KMS-11 (cell line): Measurements from ENCODE around the gene PTPRT.

Experiments
- H2AFZ ChIP-seq: fragments of 200-600 bp; sonication (generic); 2 replicates; pipeline ENCODE4 v1.6.1; 2016; ENCODE audit warnings: antibody characterized with exemption, mixed run types, low read depth
- H3K27ac ChIP-seq: fragments of 200-600 bp; sonication (generic); 2 replicates; pipeline ENCODE4 v1.6.1; 2016; ENCODE audit warnings: mild to moderate bottlenecking, mixed run types
- H3K27me3 ChIP-seq: fragments of 200-600 bp; sonication (generic); 2 replicates; pipeline ENCODE4 v1.6.1; 2017; ENCODE audit warnings: mild to moderate bottlenecking, low read depth, mixed run types, moderate library complexity; ENCODE audit not compliant: insufficient read depth
- H3K36me3 ChIP-seq: fragments of 200-600 bp; sonication (generic); 2 replicates; pipeline ENCODE4 v1.6.1; 2017; ENCODE audit warnings: mild to moderate bottlenecking, mixed run types; ENCODE audit not compliant: insufficient read depth
- H3K4me1 ChIP-seq: fragments of 200-600 bp; sonication (generic); 2 replicates; pipeline ENCODE4 v1.6.1; 2016; ENCODE audit warnings: mild to moderate bottlenecking, low read depth, mixed run types; ENCODE audit not compliant: poor library complexity, severe bottlenecking
- H3K4me2 ChIP-seq: fragments of 200-600 bp; sonication (generic); 2 replicates; pipeline ENCODE4 v1.7.0; 2016; ENCODE audit warnings: mild to moderate bottlenecking, mixed run types
- H3K4me3 ChIP-seq: fragments of 200-600 bp; sonication (generic); IDR thresholded peaks from 2 replicates; pipeline ENCODE4 v1.6.1; 2017; ENCODE audit warnings: low read depth, low read length, mixed read lengths; ENCODE audit not compliant: insufficient read depth
- H3K79me2 ChIP-seq: fragments of 200-600 bp; sonication (generic); 2 replicates; pipeline ENCODE4 v1.6.1; 2016; ENCODE audit warnings: low read depth, mixed run types; ENCODE audit not compliant: insufficient read depth
- H3K9ac ChIP-seq: fragments of 200-600 bp; sonication (generic); 2 replicates; pipeline ENCODE4 v1.6.1; 2016; ENCODE audit warnings: mild to moderate bottlenecking, mixed run types
- H4K20me1 ChIP-seq: fragments of 200-600 bp; sonication (generic); 2 replicates; pipeline ENCODE4 v1.6.1; 2016; ENCODE audit warnings: mild to moderate bottlenecking, mixed run types; ENCODE audit not compliant: insufficient read depth
- TF ChIP-seq, protein P1 (sequence below): fragments of 200-600 bp; sonication (generic); conservative IDR thresholded peaks from 2 replicates; pipeline ENCODE4 v1.6.1; 2017; ENCODE audit warnings: low read depth, mild to moderate bottlenecking, antibody characterized with exemption, low read length, moderate library complexity, mixed read lengths

PTPRT gene

GRCh38 chr20:42721923-42722322, 467.8 kb downstream of the PTPRT start:
- no peaks in the 10 kb centered on the region for H3K36me3 ChIP-seq
- no peak overlapping the region for H3K27ac ChIP-seq
- H3K4me2 ChIP-seq, result no peak overlapping the region
- TF ChIP-seq, protein P1, sequence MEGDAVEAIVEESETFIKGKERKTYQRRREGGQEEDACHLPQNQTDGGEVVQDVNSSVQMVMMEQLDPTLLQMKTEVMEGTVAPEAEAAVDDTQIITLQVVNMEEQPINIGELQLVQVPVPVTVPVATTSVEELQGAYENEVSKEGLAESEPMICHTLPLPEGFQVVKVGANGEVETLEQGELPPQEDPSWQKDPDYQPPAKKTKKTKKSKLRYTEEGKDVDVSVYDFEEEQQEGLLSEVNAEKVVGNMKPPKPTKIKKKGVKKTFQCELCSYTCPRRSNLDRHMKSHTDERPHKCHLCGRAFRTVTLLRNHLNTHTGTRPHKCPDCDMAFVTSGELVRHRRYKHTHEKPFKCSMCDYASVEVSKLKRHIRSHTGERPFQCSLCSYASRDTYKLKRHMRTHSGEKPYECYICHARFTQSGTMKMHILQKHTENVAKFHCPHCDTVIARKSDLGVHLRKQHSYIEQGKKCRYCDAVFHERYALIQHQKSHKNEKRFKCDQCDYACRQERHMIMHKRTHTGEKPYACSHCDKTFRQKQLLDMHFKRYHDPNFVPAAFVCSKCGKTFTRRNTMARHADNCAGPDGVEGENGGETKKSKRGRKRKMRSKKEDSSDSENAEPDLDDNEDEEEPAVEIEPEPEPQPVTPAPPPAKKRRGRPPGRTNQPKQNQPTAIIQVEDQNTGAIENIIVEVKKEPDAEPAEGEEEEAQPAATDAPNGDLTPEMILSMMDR, result no peak
- H3K27me3 ChIP-seq, result no peaks in the 10 kb centered on the region
- H2AFZ ChIP-seq, result no peak overlapping the region
- H3K4me1 ChIP-seq, result no peaks in the 10 kb centered on the region
- no peak overlapping the region for H3K4me3 ChIP-seq
- no peaks in the 10 kb centered on the region for H3K79me2 ChIP-seq
- H4K20me1 ChIP-seq, result no peaks in the 10 kb centered on the region
- no peak overlapping the region for H3K9ac ChIP-seq

DNA sequence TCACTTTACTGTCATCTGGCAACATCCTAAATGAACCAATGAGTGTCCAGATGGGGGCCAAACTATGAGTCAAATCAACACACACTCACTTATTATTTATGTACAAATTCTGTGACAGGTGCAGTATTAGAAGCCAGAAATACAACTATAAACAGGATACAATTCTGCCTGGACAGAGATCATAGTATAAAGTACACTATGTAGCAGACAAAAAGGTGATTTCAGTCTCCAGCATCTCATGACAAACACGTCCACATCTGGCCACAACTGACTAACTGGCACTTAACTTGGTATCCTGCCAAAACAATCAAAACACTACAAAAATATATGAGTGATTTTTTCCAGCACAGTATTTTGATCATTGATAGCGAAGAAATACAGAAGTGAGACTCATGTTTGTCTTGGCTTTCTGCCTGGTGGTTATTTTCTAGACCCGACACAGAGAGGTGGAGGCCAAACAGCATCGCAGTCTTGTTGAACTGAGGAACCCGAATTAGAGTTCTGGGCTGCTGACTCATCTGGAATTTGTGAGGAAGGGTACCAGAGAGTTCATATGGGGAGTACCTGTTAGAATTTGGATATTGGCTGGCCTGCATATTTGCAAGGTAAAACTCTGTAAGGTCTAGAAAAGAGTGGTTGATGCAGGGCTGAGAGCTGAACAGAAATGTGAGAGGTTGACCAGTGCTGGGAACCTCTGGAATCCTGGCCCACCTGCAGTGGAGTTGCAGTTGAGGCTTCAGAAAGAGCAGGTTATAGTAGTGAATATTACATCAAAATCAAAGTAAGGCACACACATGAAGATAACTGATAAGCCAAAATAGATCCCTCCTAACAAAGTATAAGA, 475.2 kb downstream of the PTPRT start:
- Histone ChIP-seq H2AFZ (no peak overlapping the region), H3K4me2 (no peak overlapping the region)
- TF ChIP-seq, protein P1, result no peak

DNA sequence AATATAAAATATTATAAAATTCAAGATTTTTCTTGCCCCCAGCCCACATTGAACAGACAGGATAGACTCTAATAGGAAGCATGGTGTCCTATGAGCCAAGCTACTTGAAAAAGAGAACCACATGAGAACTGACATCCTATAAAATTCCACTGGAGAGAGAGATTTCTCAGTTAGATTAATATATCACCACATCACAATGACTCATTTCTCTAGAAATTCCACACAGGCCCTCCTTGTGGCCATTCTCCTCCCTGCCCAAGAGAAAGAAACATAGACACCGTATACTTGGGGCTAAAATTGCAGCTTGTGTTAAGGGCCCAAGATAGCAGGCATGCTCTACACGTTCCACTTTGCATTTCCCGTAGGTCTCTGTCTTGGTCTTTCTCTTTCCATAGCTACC, 481.4 kb downstream of the PTPRT start:
- H4K20me1 ChIP-seq, result no peaks in the 10 kb centered on the region
- H3K4me2 ChIP-seq, result no peak overlapping the region
- TF ChIP-seq, protein P1, result no peak
- no peaks in the 10 kb centered on the region for H3K27me3 ChIP-seq
- H3K4me1 ChIP-seq, result no peaks in the 10 kb centered on the region
- no peak overlapping the region for H3K27ac ChIP-seq
- no peaks in the 10 kb centered on the region for H3K36me3 ChIP-seq
- H2AFZ ChIP-seq, result no peak overlapping the region
- H3K9ac ChIP-seq, result no peak overlapping the region
- no peak overlapping the region for H3K4me3 ChIP-seq
- no peaks in the 10 kb centered on the region for H3K79me2 ChIP-seq

More for the DNA sequence above, 475.2 kb downstream of the PTPRT start:
- no peaks in the 10 kb centered on the region for H4K20me1 ChIP-seq
- H3K4me1 ChIP-seq, result no peaks in the 10 kb centered on the region
- no peak overlapping the region for H3K27ac ChIP-seq
- H3K4me3 ChIP-seq, result no peak overlapping the region
- H3K27me3 ChIP-seq, result no peaks in the 10 kb centered on the region
- H3K9ac ChIP-seq, result no peak overlapping the region
- H3K36me3 ChIP-seq, result no peaks in the 10 kb centered on the region
- no peaks in the 10 kb centered on the region for H3K79me2 ChIP-seq

DNA sequence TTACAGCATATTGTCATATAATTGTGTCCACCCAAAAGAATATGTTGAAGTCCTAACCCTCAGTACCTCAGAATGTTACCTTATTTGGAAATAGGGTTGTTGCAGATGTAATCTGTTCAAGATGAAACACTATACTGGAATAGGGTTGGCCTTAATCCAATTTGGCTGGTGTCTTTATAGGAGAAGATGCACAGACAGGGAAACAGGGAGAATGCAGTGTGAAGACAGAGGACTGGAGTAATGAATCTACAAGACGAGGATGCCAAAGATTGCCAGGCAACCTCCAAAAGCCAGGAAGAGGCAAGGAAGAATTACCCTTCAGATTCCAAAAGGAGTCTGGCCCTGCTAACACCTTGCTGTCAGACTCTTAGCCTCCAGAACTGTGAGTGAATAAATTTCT, 482.9 kb downstream of the PTPRT start:
- Histone ChIP-seq H3K9ac (no peak overlapping the region), H4K20me1 (no peaks in the 10 kb centered on the region), H3K4me3 (no peak overlapping the region), H3K4me1 (no peaks in the 10 kb centered on the region), H3K27ac (no peak overlapping the region), H3K36me3 (no peaks in the 10 kb centered on the region), H3K79me2 (no peaks in the 10 kb centered on the region), H3K27me3 (no peaks in the 10 kb centered on the region), H3K4me2 (no peak overlapping the region), H2AFZ (no peak overlapping the region)
- TF ChIP-seq, protein P1, result no peak
